Activated CD8-positive, alpha-beta memory T cell treated with anti-CD3 and anti-CD28 coated beads for 4 hours (primary cell): ENCODE data around the gene TOGARAM2.
A peak's percentile ranks its signal among the peaks of the same experiment; 100 is the strongest.

Experiments
- DNase-seq, 2 donors: peaks; one replicate each; pipeline ENCODE4 v3.0.0-alpha.2; 2020; ENCODE audit warnings: low read depth in 2 of 2

TOGARAM2 gene

DNA sequence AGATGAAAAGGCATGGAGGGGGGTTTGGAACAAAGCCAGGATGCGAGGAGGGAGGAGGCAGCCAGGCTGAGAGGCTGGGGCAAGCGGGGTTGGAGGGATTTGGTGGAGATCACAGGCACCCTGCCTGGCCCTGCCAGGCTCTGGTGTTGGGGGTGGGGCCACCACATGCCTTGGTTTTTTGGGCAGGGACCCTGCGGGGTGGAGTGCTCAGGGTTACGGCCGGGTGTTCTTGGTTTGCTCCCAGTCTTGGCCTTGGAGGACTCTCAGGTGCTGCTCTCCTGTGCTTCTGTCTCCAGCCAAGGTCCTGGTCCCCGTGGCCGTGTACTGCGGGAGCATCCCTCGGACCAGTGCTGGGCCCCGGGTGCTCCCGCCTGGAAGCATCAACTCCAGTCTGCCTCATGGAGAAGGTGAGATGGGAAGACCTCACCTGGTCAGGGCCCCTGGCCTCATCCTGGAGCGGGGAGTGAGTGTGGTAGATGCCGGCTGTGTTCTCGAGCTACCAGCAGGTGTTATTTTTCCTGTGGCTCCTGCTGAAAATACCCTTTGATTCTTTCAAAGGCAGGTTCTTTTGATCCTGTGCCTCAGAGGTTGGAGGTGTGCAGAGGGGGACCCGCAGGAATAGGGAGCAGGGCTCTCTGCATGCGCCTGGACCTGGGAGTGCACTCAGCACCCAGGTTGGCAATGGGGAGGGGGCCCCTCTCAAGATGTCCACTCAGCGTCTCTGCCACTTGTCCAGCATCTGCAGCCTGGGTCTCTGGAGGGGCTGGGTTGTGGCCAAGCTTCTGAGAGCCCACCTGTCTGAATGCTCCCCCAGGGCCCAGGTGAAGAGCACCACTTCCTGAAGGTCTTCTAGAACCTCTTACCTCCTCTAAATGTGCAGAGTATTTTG is 17.0 kb downstream of the TOGARAM2 start:
- DNase-seq = no peak

DNA sequence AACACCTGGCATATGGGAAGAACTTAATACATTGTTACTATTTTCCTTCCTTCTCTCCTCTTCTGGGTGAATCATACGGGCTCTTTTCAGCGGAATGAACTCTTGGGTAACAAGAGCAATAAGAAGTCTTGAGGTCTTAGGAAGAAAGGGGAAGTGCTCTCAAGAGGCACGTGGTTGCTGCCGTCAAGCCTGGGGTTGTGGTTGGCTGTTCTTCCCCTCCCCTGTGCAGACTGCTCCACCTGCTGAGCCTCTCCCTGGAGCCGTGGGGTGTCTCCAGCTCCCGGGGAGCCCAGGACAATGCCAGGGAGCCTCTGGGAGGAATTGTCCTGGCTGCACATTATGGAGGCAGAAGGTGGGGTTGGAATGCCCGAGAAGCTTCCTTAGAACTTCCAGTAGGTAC is 19.4 kb downstream of the TOGARAM2 start:
- no peak for DNase-seq

- DNase-seq = no peak
Measured at GRCh38 chr2:29000956-29001355, 19.9 kb downstream of the TOGARAM2 start.

GRCh38 chr2:29001806-29002205 is 20.7 kb downstream of the TOGARAM2 start:
- no peak for DNase-seq

GRCh38 chr2:29004755-29005154 is 23.7 kb downstream of the TOGARAM2 start:
- no peak for DNase-seq

GRCh38 chr2:29005331-29005730 is 24.2 kb downstream of the TOGARAM2 start:
- DNase-seq = no peak

DNA sequence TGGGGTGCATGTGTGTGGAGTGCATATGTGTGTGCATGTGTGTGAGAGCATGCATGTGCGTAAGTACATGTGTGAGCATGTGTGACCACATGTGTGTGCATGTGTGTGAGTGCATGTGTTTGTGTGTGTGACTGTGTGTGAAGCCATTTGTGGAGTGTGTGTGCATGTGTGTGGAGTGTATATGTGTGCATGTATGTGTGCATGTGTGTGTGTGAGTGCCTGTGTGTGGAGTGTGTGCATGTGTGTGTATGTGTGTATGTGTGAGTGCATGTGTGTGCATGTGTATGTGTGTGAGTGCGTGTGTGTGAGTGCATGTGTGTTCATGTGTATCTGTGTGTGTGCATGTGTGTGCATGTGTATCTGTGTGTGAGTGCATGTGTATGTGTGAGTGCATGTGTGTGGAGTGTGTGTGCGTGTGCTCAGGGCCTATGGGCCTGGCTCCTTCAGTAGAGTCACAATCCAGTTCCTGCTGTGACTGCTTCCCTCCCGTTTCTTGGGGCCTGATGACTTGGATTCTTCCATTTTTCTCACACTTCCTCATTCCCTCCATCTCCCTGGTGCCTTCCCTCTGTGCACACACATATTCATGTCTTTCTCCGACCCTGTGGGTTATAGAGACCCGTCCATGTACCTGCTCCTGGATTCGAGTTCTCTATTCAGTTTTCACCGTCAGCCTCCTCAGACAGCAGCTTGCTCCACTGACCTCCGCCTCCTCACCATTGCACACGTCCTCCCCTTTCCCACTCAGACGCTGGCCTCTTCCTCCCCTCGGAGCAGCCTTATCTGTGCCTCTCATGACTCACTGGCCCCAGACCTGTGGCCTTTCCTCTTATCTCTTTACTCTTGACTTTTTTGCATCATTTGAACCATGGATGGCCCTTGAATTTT is 25.2 kb downstream of the TOGARAM2 start:
- DNase-seq = no peak

- no peak for DNase-seq
Measured at GRCh38 chr2:29006980-29007301, 25.8 kb downstream of the TOGARAM2 start.

DNA sequence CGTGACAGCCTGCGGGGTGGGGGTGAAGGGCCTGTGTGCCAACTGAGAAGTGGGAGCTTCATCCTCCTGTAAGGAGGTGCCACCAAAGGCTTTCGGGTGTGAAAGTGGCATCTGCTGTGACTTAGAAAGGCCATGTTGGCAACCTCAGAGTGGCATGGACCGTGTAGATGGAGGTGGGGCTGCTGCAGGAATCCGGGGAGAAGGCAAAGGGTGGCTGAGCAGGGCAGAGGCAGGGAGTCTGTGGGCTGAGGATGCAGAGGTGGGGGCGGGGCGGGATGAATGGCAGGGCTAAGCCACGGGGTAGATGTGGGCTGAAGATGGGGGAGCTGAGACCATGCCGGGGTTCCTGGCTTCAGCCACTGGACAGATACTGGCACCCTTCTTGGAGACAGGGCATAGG is 28.2 kb downstream of the TOGARAM2 start:
- DNase-seq = no peak

DNA sequence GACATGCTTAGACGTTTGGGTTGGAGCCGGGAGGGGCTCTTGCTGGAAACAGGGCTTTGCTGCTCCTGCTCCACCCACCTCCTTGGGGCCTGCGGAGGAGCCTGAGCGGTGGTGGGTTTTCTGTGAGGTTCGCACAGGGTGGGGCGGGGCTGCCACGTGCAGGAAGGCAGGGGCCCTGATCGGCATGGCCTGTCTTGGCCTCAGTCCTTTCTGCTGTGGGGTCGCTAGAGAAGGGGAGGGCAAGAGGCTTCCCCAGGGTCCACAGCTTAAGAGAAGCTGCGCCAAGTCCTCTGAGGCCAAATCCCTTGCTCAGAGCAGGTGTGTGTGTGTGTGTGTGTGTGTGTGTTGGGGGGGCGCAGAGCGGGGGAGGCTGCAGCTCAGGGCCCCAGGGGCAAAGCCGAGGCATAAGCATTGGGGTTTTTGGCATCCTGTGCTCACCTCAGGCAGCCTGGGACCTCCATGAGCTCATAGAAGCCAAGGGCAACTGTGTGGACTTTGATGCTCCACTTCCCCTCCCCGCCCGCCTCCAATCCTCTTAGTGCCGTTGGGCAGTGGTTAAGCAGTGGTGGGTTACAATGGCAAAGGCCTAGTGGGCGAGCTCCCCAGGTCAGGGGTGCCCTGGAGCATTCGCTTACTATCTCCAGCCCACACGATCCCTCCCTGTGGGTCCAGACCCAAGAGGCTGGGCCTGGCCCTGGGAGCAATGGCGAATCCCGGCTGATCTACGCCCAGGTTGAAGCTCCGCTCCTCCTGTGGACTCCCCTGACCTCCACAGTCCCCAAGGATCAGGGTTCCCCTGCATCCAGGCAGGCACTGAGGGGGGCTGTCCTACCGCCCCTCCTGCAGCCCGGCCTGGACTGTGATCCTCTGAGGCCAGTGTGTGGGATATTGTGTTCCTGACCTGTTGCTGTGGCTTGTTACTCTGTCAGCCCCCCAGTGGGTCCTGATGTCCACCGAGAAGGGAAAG is 28.9 kb downstream of the TOGARAM2 start:
- no peak for DNase-seq

GRCh38 chr2:29010946-29011345 is 29.8 kb downstream of the TOGARAM2 start:
- DNase-seq = peak in 1 of 2 donors; percentile 37

GRCh38 chr2:29011418-29012060 is 30.4 kb downstream of the TOGARAM2 start:
- peak; percentile 43 to 54 for DNase-seq

DNA sequence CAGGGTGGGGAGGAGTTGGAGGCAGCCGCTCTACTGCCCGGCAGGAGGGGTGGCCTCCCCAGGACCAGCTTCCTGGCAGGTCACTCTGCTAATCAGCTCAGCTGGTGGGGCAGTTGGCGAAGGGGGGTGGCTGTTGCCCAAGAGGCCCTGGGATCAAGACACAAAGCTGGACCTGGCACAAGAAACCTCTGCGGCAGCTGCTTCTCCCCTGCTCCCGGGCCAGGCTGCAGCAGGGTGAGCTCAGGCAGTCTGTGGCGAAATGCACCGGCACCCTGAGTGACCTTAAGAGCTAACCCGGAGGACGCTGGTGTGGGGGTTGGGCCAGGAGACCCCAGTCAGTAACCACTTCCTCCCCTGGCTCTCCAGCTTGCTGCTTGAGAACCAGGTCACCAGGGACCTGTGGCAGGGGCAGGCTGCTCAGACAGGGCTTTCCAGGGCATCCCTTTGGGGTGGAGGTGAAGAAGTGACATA is 31.1 kb downstream of the TOGARAM2 start:
- no peak for DNase-seq

GRCh38 chr2:29013057-29013780 is 32.1 kb downstream of the TOGARAM2 start:
- DNase-seq = no peak

- DNase-seq = no peak
Measured at GRCh38 chr2:29014331-29014730, 33.2 kb downstream of the TOGARAM2 start.

DNA sequence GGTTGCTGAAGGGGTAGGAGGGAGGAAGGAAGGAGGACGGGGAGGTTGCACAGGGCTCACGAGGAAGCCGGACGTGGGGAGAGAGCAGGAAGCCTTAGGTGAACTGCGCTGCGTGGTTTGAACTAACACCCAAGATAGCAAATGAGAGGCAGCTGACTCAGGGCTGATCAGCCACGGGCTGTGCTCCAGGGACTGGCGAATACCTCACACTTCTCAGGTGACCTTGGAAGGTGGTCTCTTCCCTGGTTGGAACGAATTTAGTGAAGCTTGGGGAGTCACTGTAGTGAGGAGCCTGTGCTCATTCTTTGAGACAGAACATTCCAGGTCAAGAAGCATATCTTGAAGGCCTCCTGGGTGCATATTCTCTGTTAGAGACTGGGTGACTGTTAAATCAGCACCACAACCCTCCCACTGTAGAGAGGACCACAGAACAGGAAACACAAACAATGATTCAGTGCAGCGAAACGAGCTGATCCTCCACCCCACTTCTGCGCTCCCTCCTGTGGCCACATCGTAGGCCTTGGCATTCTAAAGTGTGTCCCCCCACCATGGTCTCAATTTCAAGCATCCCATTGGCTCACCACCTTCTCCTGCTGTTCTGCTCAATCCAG is 33.8 kb downstream of the TOGARAM2 start:
- DNase-seq = peak; percentile 41 to 56

- no peak for DNase-seq
Measured at GRCh38 chr2:29015701-29016470, 34.8 kb downstream of the TOGARAM2 start.

DNA sequence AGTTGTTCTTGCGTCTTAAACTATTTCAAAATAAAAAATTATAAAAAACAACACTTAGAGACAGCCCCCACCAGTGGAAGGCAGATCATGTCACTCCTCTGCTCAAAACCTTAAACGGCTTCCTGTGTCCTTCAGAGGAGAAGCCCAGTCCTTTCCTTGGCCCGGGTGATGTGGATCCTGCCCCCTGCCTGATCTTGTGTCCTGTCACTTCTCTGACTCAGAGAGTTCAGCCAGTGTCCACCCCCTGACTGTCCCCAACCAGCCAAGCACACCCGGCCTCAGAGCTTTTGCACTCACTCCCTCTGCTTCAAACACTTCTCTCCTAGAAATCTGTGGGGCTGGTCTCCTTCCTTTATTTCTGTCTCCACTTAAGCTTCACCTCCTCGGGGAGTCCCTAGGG is 35.4 kb downstream of the TOGARAM2 start:
- no peak for DNase-seq
